Gastrocnemius medialis (tissue), 4 donors: ENCODE results near the gene PIGR. TPM values are rescaled to one million over a fixed set of nuclear protein-coding genes. Genes with fewer than 3 reads are reported as not detected.

ENCODE experiments used
- ATAC-seq, 2 donors: fragments of 150-250 bp; one replicate each; pipeline ENCODE4 v1.9.1; 2016
- DNase-seq, 2 donors: peaks; one replicate each; pipeline ENCODE4 v3.0.0-alpha.2; 2019
- H3K27ac ChIP-seq, 4 donors: fragments of 200-600 bp; sonication (generic); 1 replicate in 1 of 4; 2 replicates in 3 of 4; pipeline ENCODE4 v1.5.1; 2016 to 2018; ENCODE audit warnings: mild to moderate bottlenecking in 2 of 4, moderate library complexity in 1 of 4
- H3K27me3 ChIP-seq, 3 donors: fragments of 200-600 bp; sonication (generic) in 2 of 3; 1 replicate in 1 of 3; 2 replicates in 2 of 3; pipeline versions ENCODE4 v1.5.1 to v1.6.0; 2016 to 2019; ENCODE audit warnings: mild to moderate bottlenecking in 1 of 3, moderate library complexity in 1 of 3
- H3K36me3 ChIP-seq, 2 donors: fragments of 200-600 bp; sonication (generic) in 1 of 2; one replicate each; pipeline ENCODE4 v1.5.1; 2017 to 2018
- H3K4me1 ChIP-seq, 2 donors: fragments of 200-600 bp; sonication (generic) in 1 of 2; one replicate each; pipeline ENCODE4 v1.5.1; 2016 to 2017; ENCODE audit warnings: mild to moderate bottlenecking in 2 of 2
- H3K4me3 ChIP-seq, 4 donors: fragments of 200-600 bp; sonication (generic) in 3 of 4; 1 replicate in 1 of 4; 2 replicates in 3 of 4; pipeline ENCODE4 v1.5.1; 2016 to 2019; ENCODE audit warnings: mild to moderate bottlenecking in 2 of 4
- H3K9me3 ChIP-seq, 3 donors: fragments of 200-600 bp; sonication (generic) in 2 of 3; 1 replicate in 1 of 3; 2 replicates in 2 of 3; pipeline ENCODE4 v1.5.1; 2016 to 2019
- POLR2A ChIP-seq, 2 donors: fragments of 450-650 bp; IDR thresholded peaks; one replicate each; pipeline ENCODE4 v1.6.1; 2017; ENCODE audit warnings: antibody characterized with exemption in 2 of 2, mild to moderate bottlenecking in 2 of 2, moderate library complexity in 2 of 2
- in situ Hi-C, 4 donors: fragments of 200-750 bp; cut with MboI; loops; one replicate each; pipeline versions ENCODE4 v1.15.0 to v1.8.0; 2017; ENCODE audit warnings: low sequenced_read_pairs in 4 of 4
- intact Hi-C: fragments of 100-400 bp; cut with DNase I; formaldehyde crosslinking; loops from one replicate; pipeline ENCODE4 v1.15.1; 2023; ENCODE audit warnings: low total_unique reads
- total RNA-seq, 4 donors: library from RNA; depleted of rRNA; stranded (reverse); fragments of >200 nt; gene quantifications; one replicate each; pipeline versions ENCODE4 v1.1.0 to v1.2.3, GENCODE V29; 2016
- TF ChIP-seq, protein P1 (sequence below), 5 experiments: fragments of 450-650 bp in 3 of 5; fragments of 200-600 bp in 2 of 5; sonication (generic) in 2 of 5; IDR thresholded peaks in 4 of 5; conservative IDR thresholded peaks in 1 of 5; 1 replicate in 4 of 5; 2 replicates in 1 of 5; pipeline ENCODE4 v1.5.1; 2016 to 2019; ENCODE audit warnings: antibody characterized with exemption in 5 of 5, mild to moderate bottlenecking in 3 of 5, moderate library complexity in 3 of 5

PIGR gene
- total RNA-seq, 4 donors from 2014 or later, result 0.10 to 28.4 (median 0.11) TPM; not detected in 1

DNA sequence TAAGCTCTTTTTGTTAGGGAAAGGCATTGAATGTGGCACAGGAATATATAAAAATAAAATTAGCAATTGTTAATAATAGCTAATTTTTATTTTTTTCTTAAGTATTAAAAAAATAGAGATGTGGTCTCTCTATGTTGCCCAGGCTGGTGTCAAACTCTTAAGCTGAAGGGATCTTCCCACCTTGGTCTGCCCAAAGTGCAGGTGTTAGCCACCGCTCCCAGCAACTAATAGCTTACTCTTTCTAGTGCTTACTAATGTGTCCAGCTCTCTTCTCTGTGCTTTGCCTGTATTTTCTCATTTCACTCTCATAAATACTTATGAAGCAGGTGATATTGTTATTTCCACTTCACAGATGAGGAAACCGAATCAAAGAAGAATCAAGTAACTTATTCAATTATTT is 62.4 kb downstream of the PIGR start:
- H3K4me1 ChIP-seq, result no peaks in the 10 kb centered on the region
- DNase-seq (no peak), ATAC-seq (no peak)
- H3K27me3 ChIP-seq, result no peaks in the 10 kb centered on the region
- peaks cover 0 to 4% (median 0%) of the 10 kb centered on the region in 3 donors for H3K9me3 ChIP-seq
- TF ChIP-seq, protein P1, sequence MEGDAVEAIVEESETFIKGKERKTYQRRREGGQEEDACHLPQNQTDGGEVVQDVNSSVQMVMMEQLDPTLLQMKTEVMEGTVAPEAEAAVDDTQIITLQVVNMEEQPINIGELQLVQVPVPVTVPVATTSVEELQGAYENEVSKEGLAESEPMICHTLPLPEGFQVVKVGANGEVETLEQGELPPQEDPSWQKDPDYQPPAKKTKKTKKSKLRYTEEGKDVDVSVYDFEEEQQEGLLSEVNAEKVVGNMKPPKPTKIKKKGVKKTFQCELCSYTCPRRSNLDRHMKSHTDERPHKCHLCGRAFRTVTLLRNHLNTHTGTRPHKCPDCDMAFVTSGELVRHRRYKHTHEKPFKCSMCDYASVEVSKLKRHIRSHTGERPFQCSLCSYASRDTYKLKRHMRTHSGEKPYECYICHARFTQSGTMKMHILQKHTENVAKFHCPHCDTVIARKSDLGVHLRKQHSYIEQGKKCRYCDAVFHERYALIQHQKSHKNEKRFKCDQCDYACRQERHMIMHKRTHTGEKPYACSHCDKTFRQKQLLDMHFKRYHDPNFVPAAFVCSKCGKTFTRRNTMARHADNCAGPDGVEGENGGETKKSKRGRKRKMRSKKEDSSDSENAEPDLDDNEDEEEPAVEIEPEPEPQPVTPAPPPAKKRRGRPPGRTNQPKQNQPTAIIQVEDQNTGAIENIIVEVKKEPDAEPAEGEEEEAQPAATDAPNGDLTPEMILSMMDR (IDR thresholded peaks at IDR 0.05 in 4 of 5, conservative IDR thresholded peaks at IDR 0.05 in 1 of 5), result no peak
- TF ChIP-seq POLR2A (IDR thresholded peaks at IDR 0.05), result no peak
- no peaks in the 10 kb centered on the region for H3K36me3 ChIP-seq
- no peak overlapping the region for H3K4me3 ChIP-seq
- in situ Hi-C loops, result no loop called here
- H3K27ac ChIP-seq, result no peak overlapping the region
- intact Hi-C loops, result no loop called here

DNA sequence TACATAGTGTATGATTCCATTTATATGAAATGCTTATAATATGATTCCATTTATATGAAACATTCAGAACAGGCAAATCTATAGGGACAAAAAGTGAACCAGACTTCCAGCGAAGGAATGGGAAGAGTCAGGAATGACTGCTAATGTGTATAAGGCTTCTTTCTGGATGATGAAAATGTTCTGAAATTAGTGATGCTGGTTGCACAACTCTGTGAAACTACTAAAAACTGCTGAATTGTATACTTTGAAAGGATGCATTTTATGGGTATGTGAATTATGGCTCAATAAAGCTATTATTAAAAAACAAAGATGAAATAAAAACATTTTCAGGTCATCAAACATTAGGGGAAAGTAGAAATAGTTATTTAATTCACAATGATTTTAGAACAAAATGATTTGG is 63.1 kb downstream of the PIGR start:
- intact Hi-C loops, result no loop called here
- H3K4me1 ChIP-seq, result no peaks in the 10 kb centered on the region
- no peaks in the 10 kb centered on the region for H3K27me3 ChIP-seq
- H3K4me3 ChIP-seq, result no peak overlapping the region
- peaks cover 0 to 11% (median 0%) of the 10 kb centered on the region in 3 donors for H3K9me3 ChIP-seq
- ATAC-seq (no peak), DNase-seq (no peak)
- TF ChIP-seq, protein P1 (IDR thresholded peaks at IDR 0.05 in 4 of 5, conservative IDR thresholded peaks at IDR 0.05 in 1 of 5), result no peak
- TF ChIP-seq POLR2A (IDR thresholded peaks at IDR 0.05), result no peak
- in situ Hi-C loops, result no loop called here
- no peak overlapping the region for H3K27ac ChIP-seq
- H3K36me3 ChIP-seq, result no peaks in the 10 kb centered on the region

DNA sequence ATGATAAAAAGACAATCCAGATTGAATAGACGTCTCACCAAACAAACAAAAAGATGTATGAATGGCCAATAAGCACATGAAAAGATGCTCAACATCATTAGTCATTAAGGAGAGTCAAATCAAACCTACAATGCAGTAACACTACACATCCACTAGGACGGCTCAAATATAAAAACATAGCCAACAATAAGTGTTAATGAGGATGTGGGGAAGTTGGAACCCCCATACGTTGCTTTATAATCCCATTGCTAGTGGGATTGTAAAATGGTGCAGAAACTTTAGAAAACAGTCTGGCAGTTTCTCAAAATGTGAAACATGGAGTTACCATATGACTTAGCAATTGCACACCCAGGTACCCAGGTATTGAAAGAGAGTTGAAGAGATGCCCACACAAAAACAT is 63.7 kb downstream of the PIGR start:
- no peak overlapping the region for H3K27ac ChIP-seq
- TF ChIP-seq, protein P1 (IDR thresholded peaks at IDR 0.05 in 4 of 5, conservative IDR thresholded peaks at IDR 0.05 in 1 of 5), result no peak
- no peak for TF ChIP-seq POLR2A (IDR thresholded peaks at IDR 0.05)
- intact Hi-C loops, result no loop called here

DNA sequence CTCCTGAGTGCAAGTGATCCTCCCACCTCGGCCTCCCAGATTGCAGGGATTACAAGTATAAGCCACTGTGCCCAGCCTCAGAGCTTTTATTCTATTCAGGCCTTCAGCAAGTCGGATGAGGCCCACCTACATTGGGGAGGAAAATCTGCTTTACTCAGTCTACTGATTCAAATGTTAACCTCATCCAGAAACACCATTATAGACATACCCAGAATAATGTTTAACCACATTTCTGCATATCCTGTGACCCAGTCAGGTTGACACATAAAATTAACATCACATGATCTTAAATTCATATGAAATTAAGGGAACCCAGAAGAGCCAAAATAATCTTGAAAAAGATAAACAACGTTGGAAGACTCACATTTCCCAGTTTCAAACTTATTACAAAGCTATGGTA is 66.0 kb downstream of the PIGR start:
- no peaks in the 10 kb centered on the region for H3K27me3 ChIP-seq
- H3K9me3 ChIP-seq, result peaks cover 0 to 15% (median 0%) of the 10 kb centered on the region in 3 donors
- intact Hi-C loops, result no loop called here
- H3K4me3 ChIP-seq, result no peak overlapping the region
- DNase-seq (no peak), ATAC-seq (no peak)
- H3K4me1 ChIP-seq, result no peaks in the 10 kb centered on the region
- no peaks in the 10 kb centered on the region for H3K36me3 ChIP-seq
- in situ Hi-C loops, result no loop called here
- H3K27ac ChIP-seq, result no peak overlapping the region
- TF ChIP-seq, protein P1 (IDR thresholded peaks at IDR 0.05 in 4 of 5, conservative IDR thresholded peaks at IDR 0.05 in 1 of 5), result no peak

More for the DNA sequence above, 63.7 kb downstream of the PIGR start:
- no peaks in the 10 kb centered on the region for H3K36me3 ChIP-seq
- H3K9me3 ChIP-seq, result peaks cover 0 to 11% (median 0%) of the 10 kb centered on the region in 3 donors
- DNase-seq (no peak), ATAC-seq (no peak)
- no peaks in the 10 kb centered on the region for H3K4me1 ChIP-seq
- no peak overlapping the region for H3K4me3 ChIP-seq
- H3K27me3 ChIP-seq, result no peaks in the 10 kb centered on the region
- in situ Hi-C loops, result no loop called here

Other genes with a start within 250 kb of the PIGR start
- gene IL19, start 175.7 kb downstream of the PIGR start, total RNA-seq, result not detected
- under 1 TPM; 0.26 to 0.61 (median 0.34) TPM for gene IL10, start 174.0 kb downstream of the PIGR start, total RNA-seq
- gene IL20, start 80.8 kb downstream of the PIGR start, total RNA-seq, result not detected
- not detected for gene IL24, start 49.0 kb downstream of the PIGR start, total RNA-seq
- gene FCMR, start 24.5 kb downstream of the PIGR start, total RNA-seq, result 10 to 100 TPM in 1 of 4 donors, 1 to 10 TPM in 3; 2.1 to 10.2 (median 4.7) TPM
- gene FCAMR, start 24.0 kb upstream of the PIGR start, total RNA-seq, result not detected
- gene C1orf116, start 86.3 kb upstream of the PIGR start, total RNA-seq, result 1 to 10 TPM in 1 of 4 donors, under 1 TPM in 3; 0.46 to 1.1 (median 0.65) TPM
- 1 to 10 TPM; 3.0 to 6.7 (median 6.2) TPM for gene YOD1, start 104.7 kb upstream of the PIGR start, total RNA-seq
- gene PFKFB2, start 106.8 kb upstream of the PIGR start, total RNA-seq, result 10 to 100 TPM; 35.5 to 40.3 (median 37.6) TPM
- under 1 TPM in 2 of 4 donors, not detected in 2; 0.46 to 0.62 TPM for gene C4BPB, start 142.4 kb upstream of the PIGR start, total RNA-seq
- gene C4BPA, start 157.8 kb upstream of the PIGR start, total RNA-seq, result 1 to 10 TPM in 1 of 4 donors, under 1 TPM in 1, not detected in 2; 0.81 to 2.8 TPM